Measurements from ENCODE around the gene NAPSA. TPM values are rescaled to one million over a fixed set of nuclear protein-coding genes. Genes with fewer than 3 reads are reported as not detected.

Gene NAPSA
- total and polyA plus RNA-seq, 2 donors (not counting 3 experiments of a cell fraction or from before 2014, with no cell fraction given), result 0.19 TPM; not detected in 1

GRCh38 chr19:50384685-50385535 lies 19.5 kb upstream of the NAPSA start:
- no TSS peak for BruUV-seq (replicated peaks)
- intact Hi-C loops (cut with micrococcal nuclease) (loop anchor here (1.0 kb wide), 6 partner anchors 9 to 508 kb away; partner anchors contain the start of genes AKT1S1, JOSD2, NR1H2 and TBC1D17), dilution Hi-C loops (cut with MboI; ENCODE audit: extremely low pct_ligation_motif_present, low sequenced_read_pairs) (no loop called here)
- Histone ChIP-seq H3K4me2 (ENCODE audit: insufficient read depth, low read length) (peak overlapping the region; percentile 98), H3K27ac (ENCODE audit: insufficient read depth, low read depth, low read length) (peak overlapping the region; percentile 63), H2AFZ (ENCODE audit: low read depth, low read length) (peak overlapping the region; percentile 71), H3K27me3 (ENCODE audit: control insufficient read depth in 2 of 2, insufficient read depth in 2 of 2, low read length in 2 of 2) (no peaks in the 10 kb centered on the region), H4K20me1 (replicated peaks; ENCODE audit: control insufficient read depth, extremely low read depth, insufficient read depth, low read length) (no peaks in the 10 kb centered on the region), H3K9me1 (replicated peaks; ENCODE audit: control insufficient read depth, extremely low read depth, insufficient read depth, low read length) (no peaks in the 10 kb centered on the region), H3K9me3 (replicated peaks; ENCODE audit: control insufficient read depth, insufficient read depth, low read length) (no peaks in the 10 kb centered on the region), H3K4me3 (replicated peaks in 1 of 3; ENCODE audit: insufficient read depth in 1 of 3, low read depth in 1 of 3, low read length in 3 of 3) (peak overlapping the region; percentile 71 to 94 (median 80)), H3K4me1 (ENCODE audit: control insufficient read depth, extremely low read depth, insufficient read depth, low read length) (peaks cover 16% of the 10 kb centered on the region), H3K79me2 (ENCODE audit: control insufficient read depth, insufficient read depth, low read length) (peaks cover 30% of the 10 kb centered on the region), H3K9ac (replicated peaks; ENCODE audit: extremely low read depth, insufficient read depth, low read length) (peak overlapping the region; percentile 86), H3K36me3 (ENCODE audit: control insufficient read depth in 2 of 2, extremely low read depth in 1 of 2, insufficient read depth in 2 of 2, low read length in 2 of 2) (peaks cover 0 to 15% of the 10 kb centered on the region in 2 experiments)
- FAIRE-seq (peak; percentile 59), DNase-seq (ENCODE audit: low read depth, low spot score) (no peak)
- CTCF ChIA-PET, result interaction anchor here (1.0 to 1.9 kb wide), 7 partner anchors 10 to 84 kb away, joined by 3 to 12 read pairs (median 3); partner anchors contain the start of gene KCNC3
- POLR2A ChIA-PET, result interaction anchor here (1.4 kb wide), 1 partner anchor 9 kb away, joined by 4 read pairs; the partner anchor contains the start of gene NR1H2
- TF ChIP-seq MYC (IDR thresholded peaks at IDR 0.05; ENCODE audit: low read depth, low read length), result no peak
- no peak for TF ChIP-seq GATA2 (IDR thresholded peaks at IDR 0.05; ENCODE audit: insufficient read depth, insufficient read length, low read depth, low read length)
- TF ChIP-seq FOS (IDR thresholded peaks at IDR 0.05; ENCODE audit: borderline replicate concordance, insufficient read depth, low read length), result no peak
- no peak for TF ChIP-seq JUN (IDR thresholded peaks at IDR 0.05; ENCODE audit: borderline replicate concordance, insufficient read depth, insufficient read length, low read depth)
- no peak for TF ChIP-seq POLR2AphosphoS5 (IDR thresholded peaks at IDR 0.05; ENCODE audit: insufficient read depth, low read depth, low read length)
- no peak for TF ChIP-seq POLR2A (IDR thresholded peaks at IDR 0.05; ENCODE audit: low read depth, low read length)
- no peak for TF ChIP-seq MAX (IDR thresholded peaks at IDR 0.05; ENCODE audit: insufficient read depth, insufficient read length)
- TF ChIP-seq, protein P1, sequence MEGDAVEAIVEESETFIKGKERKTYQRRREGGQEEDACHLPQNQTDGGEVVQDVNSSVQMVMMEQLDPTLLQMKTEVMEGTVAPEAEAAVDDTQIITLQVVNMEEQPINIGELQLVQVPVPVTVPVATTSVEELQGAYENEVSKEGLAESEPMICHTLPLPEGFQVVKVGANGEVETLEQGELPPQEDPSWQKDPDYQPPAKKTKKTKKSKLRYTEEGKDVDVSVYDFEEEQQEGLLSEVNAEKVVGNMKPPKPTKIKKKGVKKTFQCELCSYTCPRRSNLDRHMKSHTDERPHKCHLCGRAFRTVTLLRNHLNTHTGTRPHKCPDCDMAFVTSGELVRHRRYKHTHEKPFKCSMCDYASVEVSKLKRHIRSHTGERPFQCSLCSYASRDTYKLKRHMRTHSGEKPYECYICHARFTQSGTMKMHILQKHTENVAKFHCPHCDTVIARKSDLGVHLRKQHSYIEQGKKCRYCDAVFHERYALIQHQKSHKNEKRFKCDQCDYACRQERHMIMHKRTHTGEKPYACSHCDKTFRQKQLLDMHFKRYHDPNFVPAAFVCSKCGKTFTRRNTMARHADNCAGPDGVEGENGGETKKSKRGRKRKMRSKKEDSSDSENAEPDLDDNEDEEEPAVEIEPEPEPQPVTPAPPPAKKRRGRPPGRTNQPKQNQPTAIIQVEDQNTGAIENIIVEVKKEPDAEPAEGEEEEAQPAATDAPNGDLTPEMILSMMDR (IDR thresholded peaks at IDR 0.05; ENCODE audit: extremely low read depth in 1 of 2, insufficient read depth in 1 of 2, low read depth in 1 of 2, low read length in 2 of 2), result no peak
- no peak for TF ChIP-seq EZH2 (IDR thresholded peaks at IDR 0.05; ENCODE audit: borderline replicate concordance, low read depth, low read length, severe bottlenecking)

All from endothelial cell of umbilical vein (primary cell).